ENCODE results near the gene MDK. TPM values are rescaled to one million over a fixed set of nuclear protein-coding genes. Genes with fewer than 3 reads are reported as not detected.

Gene MDK
- total RNA-seq, 1 donor from 2014 or later = 499 TPM

- no peak for DNase-seq (ENCODE audit: extremely low read depth, low read depth, low spot score)
Observed at GRCh38 chr11:46393231-46393616, 11.8 kb downstream of the MDK start.

GRCh38 chr11:46393759-46394158 is 12.3 kb downstream of the MDK start:
- DNase-seq (ENCODE audit: extremely low read depth, low read depth, low spot score) = no peak

GRCh38 chr11:46397526-46397925 is 16.1 kb downstream of the MDK start:
- no peak for DNase-seq (ENCODE audit: extremely low read depth, low read depth, low spot score)

- DNase-seq (ENCODE audit: extremely low read depth, low read depth, low spot score) = no peak
Observed at GRCh38 chr11:46402957-46403902, 21.8 kb downstream of the MDK start.

GRCh38 chr11:46404476-46405017 is 23.1 kb downstream of the MDK start:
- DNase-seq (ENCODE audit: extremely low read depth, low read depth, low spot score) = no peak

- DNase-seq (ENCODE audit: extremely low read depth, low read depth, low spot score) = no peak
Observed at GRCh38 chr11:46407635-46408034, 26.2 kb downstream of the MDK start.

- DNase-seq (ENCODE audit: extremely low read depth, low read depth, low spot score) = no peak
Observed at GRCh38 chr11:46408407-46408986, 27.0 kb downstream of the MDK start.

GRCh38 chr11:46410021-46410420 is 28.6 kb downstream of the MDK start:
- no peak for DNase-seq (ENCODE audit: extremely low read depth, low read depth, low spot score)

GRCh38 chr11:46413760-46414465 is 32.4 kb downstream of the MDK start:
- no peak for DNase-seq (ENCODE audit: extremely low read depth, low read depth, low spot score)

GRCh38 chr11:46414466-46414796 is 33.0 kb downstream of the MDK start:
- no peak for DNase-seq (ENCODE audit: extremely low read depth, low read depth, low spot score)

GRCh38 chr11:46414879-46415278 is 33.4 kb downstream of the MDK start:
- no peak for DNase-seq (ENCODE audit: extremely low read depth, low read depth, low spot score)

GRCh38 chr11:46417711-46418110 is 36.2 kb downstream of the MDK start:
- no peak for DNase-seq (ENCODE audit: extremely low read depth, low read depth, low spot score)

- DNase-seq (ENCODE audit: extremely low read depth, low read depth, low spot score) = no peak
Observed at GRCh38 chr11:46418751-46419150, 37.3 kb downstream of the MDK start.

- DNase-seq (ENCODE audit: extremely low read depth, low read depth, low spot score) = no peak
Observed at GRCh38 chr11:46420513-46420912, 39.0 kb downstream of the MDK start.

- no peak for DNase-seq (ENCODE audit: extremely low read depth, low read depth, low spot score)
Observed at GRCh38 chr11:46421257-46421880, 39.9 kb downstream of the MDK start.

- no peak for DNase-seq (ENCODE audit: extremely low read depth, low read depth, low spot score)
Observed at GRCh38 chr11:46422588-46422987, 41.1 kb downstream of the MDK start.

- no peak for DNase-seq (ENCODE audit: extremely low read depth, low read depth, low spot score)
Observed at GRCh38 chr11:46426233-46426991, 44.9 kb downstream of the MDK start.

- no peak for DNase-seq (ENCODE audit: extremely low read depth, low read depth, low spot score)
Observed at GRCh38 chr11:46427364-46427763, 45.9 kb downstream of the MDK start.

- DNase-seq (ENCODE audit: extremely low read depth, low read depth, low spot score) = no peak
Observed at GRCh38 chr11:46429717-46430116, 48.2 kb downstream of the MDK start.

GRCh38 chr11:46431211-46431610 is 49.7 kb downstream of the MDK start:
- DNase-seq (ENCODE audit: extremely low read depth, low read depth, low spot score) = no peak
